HG02642 (cell line): ENCODE measurements around the gene SRSF5.
"Not testable (repeated sequence)": the region's sequence is repeated elsewhere in the genome, so short reads cannot be mapped to it uniquely, and the experiment has no call there.

Source experiments
- ATAC-seq: cut with Tn5 transposase; IDR thresholded peaks from one replicate; pipeline ENCODE4 v1.9.1; 2021; ENCODE audit warnings: mild to moderate bottlenecking; ENCODE audit not compliant: unreplicated experiment, poor library complexity

The SRSF5 gene

GRCh38 chr14:69766984-69767368 is at the start of gene SRSF5:
TSS of gene SRSF5 (plus strand) at chr14:69767142. CDS start at chr14:69768157, 1,015 bp downstream.
- ATAC-seq: peak; percentile 89

GRCh38 chr14:69718614-69719013 is 48.3 kb upstream of the SRSF5 start:
- not testable (repeated sequence) for ATAC-seq

DNA sequence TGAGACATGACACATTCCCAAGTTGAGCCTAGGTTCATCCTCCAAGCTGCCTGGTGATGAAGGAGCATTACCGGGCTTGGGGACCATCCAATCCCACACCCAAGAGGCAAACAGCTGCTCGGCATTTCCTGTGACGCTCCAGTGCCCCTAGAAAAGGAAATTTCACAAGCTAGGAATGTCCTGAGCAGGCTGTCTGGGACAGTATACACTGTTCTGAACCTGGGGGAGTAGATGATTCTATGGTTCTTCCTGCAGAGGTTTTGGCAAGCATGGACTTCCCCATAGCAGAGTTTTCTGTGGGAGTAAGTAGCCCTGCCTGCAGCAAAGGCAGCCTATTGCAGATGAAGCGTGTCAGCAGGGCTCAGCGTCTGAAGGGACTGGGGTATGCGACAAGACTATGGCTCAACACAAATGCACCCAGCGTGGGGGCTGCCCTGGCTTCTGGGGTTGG is 47.4 kb upstream of the SRSF5 start:
- no peak for ATAC-seq

- ATAC-seq: no peak
Observed at GRCh38 chr14:69720912-69721311, 46.0 kb upstream of the SRSF5 start.

DNA sequence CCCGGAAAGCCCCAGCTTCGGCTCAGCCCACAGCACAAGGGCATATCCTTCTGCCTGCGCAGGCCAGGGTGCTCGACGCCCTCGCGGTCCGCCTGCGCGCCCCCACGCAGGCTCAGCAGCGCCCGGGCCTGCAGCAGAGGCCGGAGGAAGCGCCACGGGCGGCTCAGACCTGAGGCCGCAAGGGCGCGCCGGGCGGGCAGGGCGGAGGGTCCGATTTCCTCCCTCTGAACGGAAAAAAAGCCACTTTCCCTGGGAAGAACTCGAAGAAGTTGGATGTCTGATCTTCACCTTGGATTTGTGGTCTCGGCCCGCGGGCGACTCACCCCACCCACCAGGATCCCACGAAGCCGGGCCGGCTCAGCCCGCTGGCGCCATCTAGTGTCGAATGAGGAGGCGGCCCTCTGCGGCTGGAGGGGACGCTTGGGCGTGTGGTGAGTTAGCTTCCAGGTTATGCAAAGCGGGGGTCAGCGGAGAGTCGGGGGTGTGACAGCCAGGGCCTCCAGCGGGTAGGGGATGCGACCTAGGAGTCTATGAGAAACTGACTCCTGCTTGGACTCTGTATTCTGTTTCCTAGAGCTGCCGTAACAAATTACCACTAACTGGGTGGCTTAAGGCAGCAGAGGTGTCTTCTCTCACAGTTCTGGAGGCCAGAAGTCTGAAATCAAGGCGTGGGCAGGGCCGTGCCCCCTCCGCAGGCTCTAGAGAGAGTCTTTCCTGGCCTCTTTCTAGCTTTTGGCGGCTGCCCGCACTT is 40.0 kb upstream of the SRSF5 start:
- peak; percentile 85 for ATAC-seq

DNA sequence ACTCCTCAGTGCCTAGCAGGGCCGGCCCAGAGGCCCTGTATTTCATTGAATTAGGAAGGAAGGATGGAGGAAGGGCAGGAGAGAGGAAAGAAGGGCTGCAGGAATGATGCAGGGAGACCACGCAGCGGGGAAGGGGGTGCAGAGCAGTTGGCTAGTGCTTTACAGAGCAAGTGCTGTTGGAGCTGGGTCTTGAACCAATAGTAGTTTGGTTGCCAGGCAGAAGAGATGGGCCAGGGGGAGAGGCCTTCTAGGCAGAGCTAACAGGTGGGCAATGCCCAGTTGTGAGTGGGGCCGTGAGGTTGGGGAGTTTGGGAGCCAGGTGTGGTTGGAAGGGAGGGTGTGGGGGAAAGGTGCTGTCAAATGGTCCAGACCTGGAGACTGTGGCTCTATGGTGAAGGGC is 39.1 kb upstream of the SRSF5 start:
- no peak for ATAC-seq

DNA sequence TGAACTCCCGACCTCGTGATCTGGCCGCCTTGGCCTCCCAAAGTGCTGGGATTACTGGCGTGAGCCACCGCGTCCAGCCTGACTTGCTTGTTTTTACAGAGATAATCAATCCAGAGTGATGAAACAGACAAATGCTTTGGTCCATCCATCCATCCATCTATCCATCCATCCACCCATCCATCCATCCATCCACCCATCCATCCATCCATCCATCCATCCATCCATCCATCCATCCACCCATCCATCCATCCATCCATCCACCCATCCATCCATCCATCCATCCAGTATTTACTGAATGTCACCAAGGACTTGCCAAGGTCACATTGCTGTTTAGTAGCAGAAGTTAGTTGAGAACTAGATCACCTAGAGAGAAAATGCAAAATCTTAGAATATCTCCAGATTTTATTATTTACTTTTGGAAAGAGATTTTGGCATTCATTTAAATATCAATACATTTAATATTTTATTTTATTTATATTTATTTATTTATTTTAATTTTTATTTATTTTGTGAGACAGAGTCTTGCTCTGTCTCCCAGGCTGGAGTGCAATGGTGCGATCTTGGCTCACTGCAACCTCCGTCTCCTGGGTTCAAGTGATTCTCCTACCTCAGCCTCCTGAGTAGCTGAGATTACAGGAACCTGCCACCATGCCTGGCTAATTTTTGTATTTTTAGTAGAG is 34.9 kb upstream of the SRSF5 start:
- ATAC-seq: not testable (repeated sequence)

DNA sequence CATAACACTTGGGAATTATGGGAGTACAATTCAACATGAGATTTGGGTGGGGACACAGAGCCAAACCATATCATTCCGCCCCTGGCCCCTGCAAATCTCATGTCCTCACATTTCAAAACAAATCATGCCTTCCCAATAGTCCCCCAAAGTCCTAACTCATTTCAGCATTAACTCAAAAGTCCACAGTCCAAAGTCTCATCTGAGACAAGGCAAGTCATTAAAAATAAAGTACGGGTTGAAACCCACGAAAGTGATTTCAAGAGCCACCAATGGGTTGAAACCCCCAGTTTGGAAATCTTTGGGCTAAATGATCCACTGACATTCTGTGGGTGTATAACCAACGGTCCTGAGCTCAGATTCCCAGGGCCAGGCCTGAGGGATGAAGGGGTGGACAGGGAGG is 30.5 kb upstream of the SRSF5 start:
- not testable (repeated sequence) for ATAC-seq

DNA sequence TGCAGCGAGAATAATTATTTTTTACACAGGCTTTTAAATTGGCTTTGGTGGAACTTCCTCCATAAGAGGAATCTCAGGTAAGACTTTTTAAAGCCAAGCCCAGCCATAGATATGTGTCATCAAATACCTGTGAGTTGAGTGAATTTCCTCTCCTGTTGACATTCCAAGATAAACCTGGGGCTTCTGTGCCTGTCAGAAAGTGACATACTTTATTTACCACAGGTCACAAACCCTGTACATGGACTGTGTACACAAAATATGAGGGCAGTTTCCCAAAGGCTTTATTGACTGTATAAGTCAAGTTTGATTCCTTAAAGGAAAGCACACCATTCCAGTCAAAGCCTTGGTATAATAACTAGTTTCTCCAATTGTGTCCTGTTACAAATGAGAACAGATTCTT is 25.9 kb upstream of the SRSF5 start:
- ATAC-seq: no peak

DNA sequence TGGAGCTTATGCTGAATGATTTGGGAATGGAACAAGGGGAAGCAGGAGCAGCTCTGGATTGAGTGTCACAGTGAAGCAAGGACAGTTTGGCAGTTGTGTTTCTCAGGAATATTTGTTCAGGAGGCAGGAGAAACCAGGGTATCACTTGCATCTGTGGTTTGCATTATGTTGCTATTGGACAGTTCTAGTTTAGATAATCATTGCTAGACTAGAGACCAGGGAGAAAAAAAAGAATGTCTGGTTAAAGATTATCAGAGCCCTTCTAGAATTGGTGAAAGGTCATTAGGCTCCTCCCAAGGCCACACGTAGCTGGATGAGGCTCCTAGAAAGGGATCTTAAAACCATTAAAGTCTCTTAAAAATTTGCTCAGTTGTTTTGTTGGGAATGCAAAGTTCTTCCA is 17.0 kb upstream of the SRSF5 start:
- ATAC-seq: no peak

DNA sequence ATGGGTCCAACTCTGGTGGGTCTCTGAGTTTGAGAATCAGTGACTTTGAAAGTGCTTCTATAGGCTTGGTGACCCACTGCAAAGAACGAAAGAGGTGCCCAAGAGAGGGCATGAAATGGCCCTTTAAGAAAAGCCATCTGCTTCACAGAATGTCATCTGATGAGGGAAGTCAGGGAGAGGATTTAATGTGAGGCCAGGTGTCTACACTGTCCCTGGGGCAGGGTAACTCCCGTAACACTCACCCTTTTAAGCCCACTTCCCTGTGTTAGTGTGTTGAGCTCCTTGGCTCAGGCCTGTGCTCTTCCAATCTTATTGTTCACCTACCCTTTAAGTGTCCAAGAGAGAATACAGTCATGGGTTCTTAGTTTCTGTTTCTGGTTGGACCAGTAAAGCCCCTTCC is 16.4 kb upstream of the SRSF5 start:
- no peak for ATAC-seq

DNA sequence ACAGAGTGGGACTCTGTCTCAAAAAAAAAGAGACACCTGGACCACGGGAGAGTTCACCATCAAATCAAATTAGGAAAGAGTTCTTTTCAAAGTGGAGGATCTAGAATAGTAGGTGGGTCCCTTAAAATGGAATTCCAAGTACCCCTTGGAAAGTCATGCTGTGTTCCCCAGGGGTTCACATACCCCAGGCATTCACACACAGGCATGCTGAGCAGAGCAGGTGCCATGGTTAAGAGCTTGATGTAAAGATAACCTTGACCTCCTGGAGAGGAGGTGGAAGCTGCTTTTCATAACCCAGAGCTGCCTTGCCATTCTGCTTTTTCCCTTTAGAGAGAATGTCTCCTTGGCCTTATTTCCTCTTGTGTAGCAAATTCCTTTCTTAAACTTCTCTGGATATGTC is 14.2 kb upstream of the SRSF5 start:
- ATAC-seq: no peak

GRCh38 chr14:69753860-69754259 is 13.1 kb upstream of the SRSF5 start:
- no peak for ATAC-seq

DNA sequence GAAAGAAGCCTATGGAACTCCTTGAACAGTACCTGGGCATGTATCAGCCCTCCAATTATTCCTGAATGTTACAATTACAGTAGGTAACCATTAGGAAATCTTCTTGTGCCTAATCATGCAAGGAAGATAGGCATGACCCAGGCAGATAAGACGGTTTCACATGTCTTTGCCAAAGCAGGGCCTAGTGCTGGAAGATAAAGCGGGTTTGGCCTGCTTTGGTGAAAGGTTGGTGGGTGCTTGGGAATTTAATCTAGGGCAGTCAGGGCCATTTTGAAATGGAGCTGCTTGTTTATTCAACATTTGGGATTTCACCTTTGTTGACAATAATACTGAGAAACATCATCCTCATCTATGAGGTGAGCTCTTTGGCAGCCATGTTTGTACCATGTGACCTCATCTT is 12.5 kb upstream of the SRSF5 start:
- ATAC-seq: no peak

DNA sequence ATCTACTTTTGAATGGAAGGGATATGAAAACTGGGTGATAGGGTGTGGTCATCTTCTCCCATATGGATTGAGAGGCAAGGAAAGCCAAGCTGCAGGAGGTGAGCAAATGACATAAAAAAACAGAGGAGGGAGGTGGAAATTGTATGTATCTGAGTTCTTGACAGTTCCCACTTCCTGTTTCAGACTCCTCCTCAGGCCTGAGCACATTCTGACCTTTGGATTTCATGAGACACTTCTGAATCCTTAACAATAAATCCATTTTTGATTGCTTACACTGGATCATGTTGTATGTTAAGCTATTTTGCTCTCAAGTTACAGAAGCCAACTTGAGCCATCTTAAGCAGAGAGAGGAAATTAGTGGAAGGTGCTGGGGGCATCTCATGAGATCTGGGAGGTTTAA is 11.6 kb upstream of the SRSF5 start:
- ATAC-seq: no peak

DNA sequence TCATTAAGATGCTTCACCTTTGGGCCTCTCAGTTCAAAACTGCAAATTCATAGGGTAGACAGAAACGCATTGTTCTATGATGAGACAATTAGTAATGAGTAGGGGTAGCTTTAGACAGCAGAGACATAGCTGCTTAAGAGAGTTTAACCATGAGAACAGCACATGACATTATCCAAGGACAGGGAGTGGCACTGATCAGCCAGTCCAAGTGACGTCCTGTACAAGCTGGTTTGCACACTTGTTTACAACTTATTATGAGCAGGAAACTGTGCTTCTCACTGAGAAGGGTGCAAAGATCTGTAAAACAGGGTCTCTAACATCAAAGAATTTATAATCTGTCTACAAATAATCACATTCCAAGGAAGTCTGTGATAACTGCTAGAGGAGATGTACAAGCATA is 11.2 kb upstream of the SRSF5 start:
- no peak for ATAC-seq

- ATAC-seq: no peak
Observed at GRCh38 chr14:69756298-69756697, 10.6 kb upstream of the SRSF5 start.

GRCh38 chr14:69760810-69761209 is 6.1 kb upstream of the SRSF5 start:
- no peak for ATAC-seq

DNA sequence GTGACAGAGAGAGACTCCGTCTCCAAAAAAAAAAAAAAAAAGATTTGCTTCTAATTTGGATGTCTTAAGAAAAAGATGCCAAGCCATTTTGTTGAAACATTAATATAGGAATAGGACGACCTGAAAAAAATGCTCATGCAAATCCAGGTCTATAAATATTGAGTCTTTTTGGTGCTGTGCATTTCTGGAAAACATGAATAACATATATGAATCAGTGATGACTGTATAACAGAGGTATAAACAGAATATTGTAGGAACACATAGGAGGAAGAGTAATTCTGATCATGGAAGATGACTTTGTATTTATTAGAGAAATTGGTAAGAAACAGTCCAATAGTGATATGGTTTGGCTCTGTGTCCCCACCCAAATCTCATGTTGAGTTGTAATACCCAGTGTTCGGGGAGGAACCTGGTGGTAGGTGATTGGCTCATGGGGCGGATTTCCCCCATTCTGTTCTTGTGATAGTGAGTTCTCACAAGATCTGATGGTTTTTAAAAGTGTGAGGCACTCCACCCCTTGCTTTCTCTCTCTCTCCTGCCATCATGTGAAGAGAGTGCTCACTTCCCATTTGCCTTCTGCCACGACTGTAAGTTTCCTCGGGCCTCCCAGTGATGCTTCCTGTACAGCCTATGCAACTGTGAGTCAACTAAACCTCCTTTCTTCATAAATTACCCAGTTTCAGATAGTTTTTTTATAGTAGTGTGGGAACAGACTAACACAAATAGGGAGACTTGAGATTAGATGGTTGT is 3.0 kb upstream of the SRSF5 start:
- no peak for ATAC-seq

DNA sequence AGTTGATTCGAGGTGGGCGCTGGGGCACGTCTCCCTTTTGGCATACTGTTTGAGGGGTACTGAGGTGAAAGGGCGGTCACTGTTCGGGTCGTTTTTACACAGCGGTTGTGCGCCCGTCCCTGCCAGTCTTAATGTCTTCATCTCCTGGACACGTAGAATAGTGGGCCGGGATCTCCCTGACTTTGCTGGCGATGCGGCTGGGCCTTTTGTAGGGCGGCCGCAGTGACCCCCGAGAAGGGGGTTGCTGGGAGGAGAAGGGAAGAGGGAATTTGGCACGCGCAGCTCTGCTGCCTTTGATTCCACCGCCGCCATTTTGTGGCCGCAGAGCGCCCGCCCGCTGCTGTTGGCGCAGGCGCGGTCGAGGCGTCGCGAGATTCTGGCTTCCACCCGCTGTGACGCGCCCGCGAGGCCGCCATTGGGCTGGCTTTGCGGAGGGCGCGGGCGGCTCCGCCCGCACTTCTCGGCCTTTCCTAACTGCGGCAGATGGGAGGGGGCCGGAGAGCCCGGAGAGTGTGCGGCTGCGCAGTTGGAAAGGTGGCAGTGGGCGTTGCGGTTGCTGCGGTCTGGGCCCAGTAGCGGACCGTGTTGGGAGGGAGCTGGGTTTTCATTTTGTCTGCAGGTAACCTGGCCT is 542 bp downstream of the SRSF5 start:
- peak; percentile 77 for ATAC-seq

DNA sequence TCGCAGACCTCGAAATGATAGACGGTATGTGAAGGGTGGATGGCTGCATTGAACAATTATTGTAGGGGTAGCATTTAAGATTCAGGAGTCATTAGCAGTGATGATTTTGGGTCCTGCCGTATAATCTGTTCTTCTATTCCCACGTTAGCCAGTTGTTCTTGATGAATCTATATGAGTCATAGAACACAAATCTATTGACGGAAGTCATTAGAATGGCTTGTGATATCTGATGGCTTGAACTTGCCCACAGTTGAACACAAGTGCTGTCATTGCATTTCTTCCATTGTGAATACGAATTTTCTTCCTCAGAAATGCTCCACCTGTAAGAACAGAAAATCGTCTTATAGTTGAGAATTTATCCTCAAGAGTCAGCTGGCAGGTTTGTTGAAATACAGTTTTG is 1.9 kb downstream of the SRSF5 start:
- ATAC-seq: no peak
